A673 (cell line): Measurements from ENCODE around the gene CRIP3.

Source experiments
- EZH2 ChIP-seq: fragments of 200-600 bp; sonication (generic); IDR thresholded peaks from 2 replicates; pipeline ENCODE4 v1.6.1; 2017; ENCODE audit warnings: borderline replicate concordance, low read depth, mild to moderate bottlenecking, mixed read lengths, antibody characterized with exemption, low read length; ENCODE audit not compliant: poor library complexity, severe bottlenecking
- TF ChIP-seq, protein P1 (sequence below): fragments of 300-800, 200-600 bp; sonication (generic); conservative IDR thresholded peaks from 2 replicates; pipeline ENCODE4 v1.5.1; 2017; ENCODE audit warnings: low read depth, mild to moderate bottlenecking, antibody characterized with exemption, low read length, moderate library complexity, mixed read lengths

DNA sequence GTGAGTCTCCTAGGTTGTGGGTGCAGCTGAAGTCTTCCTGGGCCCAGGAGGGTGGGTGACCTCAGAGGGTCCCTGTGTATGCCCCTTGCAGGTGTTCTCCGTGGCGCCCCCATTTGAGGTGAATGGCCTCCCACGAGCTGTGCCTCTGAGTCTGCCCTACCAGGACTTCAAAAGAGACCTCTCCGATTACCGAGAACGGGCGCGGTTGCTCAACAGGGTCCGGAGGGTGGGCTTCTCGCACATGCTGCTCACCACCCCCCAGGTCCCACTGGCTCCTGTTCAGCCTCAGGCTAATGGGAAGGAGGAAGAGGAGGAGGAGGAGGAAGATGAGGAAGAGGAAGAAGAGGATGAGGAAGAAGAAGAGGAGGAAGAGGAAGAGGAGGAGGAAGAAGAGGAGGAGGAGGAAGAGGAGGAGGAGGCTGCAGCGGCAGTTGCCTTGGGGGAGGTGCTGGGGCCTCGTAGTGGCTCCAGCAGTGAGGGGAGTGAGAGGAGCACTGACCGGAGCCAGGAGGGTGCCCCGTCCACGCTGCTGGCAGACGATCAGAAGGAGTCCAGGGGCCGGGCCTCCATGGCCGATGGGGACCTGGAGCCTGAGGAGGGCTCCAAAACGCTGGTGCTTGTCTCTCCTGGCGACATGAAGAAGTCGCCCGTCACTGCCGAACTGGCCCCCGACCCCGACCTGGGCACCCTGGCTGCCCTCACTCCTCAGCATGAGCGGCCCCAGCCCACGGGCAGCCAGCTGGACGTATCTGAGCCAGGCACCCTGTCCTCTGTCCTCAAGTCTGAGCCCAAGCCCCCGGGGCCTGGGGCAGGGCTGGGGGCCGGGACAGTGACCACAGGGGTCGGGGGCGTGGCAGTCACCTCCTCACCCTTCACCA, 25.8 kb downstream of the CRIP3 start:
- TF ChIP-seq, protein P1, sequence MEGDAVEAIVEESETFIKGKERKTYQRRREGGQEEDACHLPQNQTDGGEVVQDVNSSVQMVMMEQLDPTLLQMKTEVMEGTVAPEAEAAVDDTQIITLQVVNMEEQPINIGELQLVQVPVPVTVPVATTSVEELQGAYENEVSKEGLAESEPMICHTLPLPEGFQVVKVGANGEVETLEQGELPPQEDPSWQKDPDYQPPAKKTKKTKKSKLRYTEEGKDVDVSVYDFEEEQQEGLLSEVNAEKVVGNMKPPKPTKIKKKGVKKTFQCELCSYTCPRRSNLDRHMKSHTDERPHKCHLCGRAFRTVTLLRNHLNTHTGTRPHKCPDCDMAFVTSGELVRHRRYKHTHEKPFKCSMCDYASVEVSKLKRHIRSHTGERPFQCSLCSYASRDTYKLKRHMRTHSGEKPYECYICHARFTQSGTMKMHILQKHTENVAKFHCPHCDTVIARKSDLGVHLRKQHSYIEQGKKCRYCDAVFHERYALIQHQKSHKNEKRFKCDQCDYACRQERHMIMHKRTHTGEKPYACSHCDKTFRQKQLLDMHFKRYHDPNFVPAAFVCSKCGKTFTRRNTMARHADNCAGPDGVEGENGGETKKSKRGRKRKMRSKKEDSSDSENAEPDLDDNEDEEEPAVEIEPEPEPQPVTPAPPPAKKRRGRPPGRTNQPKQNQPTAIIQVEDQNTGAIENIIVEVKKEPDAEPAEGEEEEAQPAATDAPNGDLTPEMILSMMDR, result no peak
- TF ChIP-seq EZH2, result no peak
